HG03025 (cell line): Measurements from ENCODE around the gene COMMD6.

Source experiments
- ATAC-seq: cut with Tn5 transposase; IDR thresholded peaks from one replicate; pipeline ENCODE4 v1.9.1; 2021; ENCODE audit warnings: mild to moderate bottlenecking, moderate library complexity; ENCODE audit not compliant: unreplicated experiment, low FRiP score

Gene COMMD6

GRCh38 chr13:75533861-75534260, 3.8 kb downstream of the COMMD6 start:
- ATAC-seq = no peak

GRCh38 chr13:75530549-75530961, 7.1 kb downstream of the COMMD6 start:
- no peak for ATAC-seq

- ATAC-seq = no peak
These were observed 15.7 kb downstream of the COMMD6 start for GRCh38 chr13:75521956-75522355.

- no peak for ATAC-seq
These were observed 19.1 kb downstream of the COMMD6 start for GRCh38 chr13:75518439-75519088.

- no peak for ATAC-seq
These were observed 23.3 kb downstream of the COMMD6 start for GRCh38 chr13:75514080-75514995.

GRCh38 chr13:75513271-75513670, 24.4 kb downstream of the COMMD6 start:
- ATAC-seq = no peak

- ATAC-seq = peak; percentile 87
These were observed 25.4 kb downstream of the COMMD6 start for GRCh38 chr13:75512253-75512652.

- no peak for ATAC-seq
These were observed 26.5 kb downstream of the COMMD6 start for GRCh38 chr13:75511051-75511625.

- no peak for ATAC-seq
These were observed 29.6 kb downstream of the COMMD6 start for GRCh38 chr13:75508002-75508548.

- ATAC-seq = no peak
These were observed 30.3 kb downstream of the COMMD6 start for GRCh38 chr13:75507027-75508001.

- no peak for ATAC-seq
These were observed 31.6 kb downstream of the COMMD6 start for GRCh38 chr13:75506018-75506417.

GRCh38 chr13:75505327-75505726, 32.3 kb downstream of the COMMD6 start:
- ATAC-seq = no peak

- ATAC-seq = no peak
These were observed 41.7 kb downstream of the COMMD6 start for GRCh38 chr13:75495938-75496337.

- no peak for ATAC-seq
These were observed 43.1 kb downstream of the COMMD6 start for GRCh38 chr13:75494491-75494890.

GRCh38 chr13:75493156-75493555, 44.5 kb downstream of the COMMD6 start:
- ATAC-seq = no peak

GRCh38 chr13:75492389-75492788, 45.3 kb downstream of the COMMD6 start:
- ATAC-seq = no peak

GRCh38 chr13:75491376-75491775, 46.3 kb downstream of the COMMD6 start:
- no peak for ATAC-seq

- peak; percentile 81 for ATAC-seq
These were observed 48.0 kb downstream of the COMMD6 start for GRCh38 chr13:75489502-75490263.
